GM21390 (cell line): ENCODE results near the gene RPS6KB2.

Experiments used
- ATAC-seq: cut with Tn5 transposase; IDR thresholded peaks from one replicate; pipeline ENCODE4 v1.9.1; 2021; ENCODE audit not compliant: unreplicated experiment

RPS6KB2 gene

GRCh38 chr11:67441098-67441563 is 12.8 kb downstream of the RPS6KB2 start:
- ATAC-seq, result no peak

- ATAC-seq, result no peak
These were observed 13.5 kb downstream of the RPS6KB2 start for GRCh38 chr11:67441731-67442351.

GRCh38 chr11:67442504-67443404 is 14.5 kb downstream of the RPS6KB2 start:
- ATAC-seq, result no peak

GRCh38 chr11:67445515-67445914 is 17.2 kb downstream of the RPS6KB2 start:
- no peak for ATAC-seq

- no peak for ATAC-seq
These were observed 19.9 kb downstream of the RPS6KB2 start for GRCh38 chr11:67448220-67448609.

GRCh38 chr11:67449116-67449844 is 21.0 kb downstream of the RPS6KB2 start:
- no peak for ATAC-seq

GRCh38 chr11:67450796-67451657 is 22.7 kb downstream of the RPS6KB2 start:
- ATAC-seq, result no peak

- no peak for ATAC-seq
These were observed 23.3 kb downstream of the RPS6KB2 start for GRCh38 chr11:67451658-67451976.

GRCh38 chr11:67452141-67452952 is 24.1 kb downstream of the RPS6KB2 start, which contains the start of gene GPR152:
Gene GPR152 (minus strand): TSS chr11:67452729. CDS start chr11:67452724, 5 bp downstream.
- ATAC-seq, result no peak

GRCh38 chr11:67453816-67454732 is 25.8 kb downstream of the RPS6KB2 start:
- ATAC-seq, result no peak

GRCh38 chr11:67455054-67455453 is 26.8 kb downstream of the RPS6KB2 start, which contains the start of gene CABP4:
Gene CABP4 (plus strand): TSS chr11:67455354. CDS start chr11:67455424, 70 bp downstream.
- no peak for ATAC-seq

- no peak for ATAC-seq
These were observed 27.9 kb downstream of the RPS6KB2 start for GRCh38 chr11:67456068-67456705.

GRCh38 chr11:67457453-67457852 is 29.2 kb downstream of the RPS6KB2 start:
- no peak for ATAC-seq

GRCh38 chr11:67458266-67458665 is 30.0 kb downstream of the RPS6KB2 start:
- ATAC-seq, result no peak

GRCh38 chr11:67463186-67463585 is 34.9 kb downstream of the RPS6KB2 start:
- no peak for ATAC-seq

- no peak for ATAC-seq
These were observed 35.6 kb downstream of the RPS6KB2 start for GRCh38 chr11:67463680-67464410.

GRCh38 chr11:67464411-67465188 is 36.3 kb downstream of the RPS6KB2 start:
- ATAC-seq, result no peak
